ENCODE measurements around the gene AKAP13.
"Not testable (repeated sequence)": the region's sequence is repeated elsewhere in the genome, so short reads cannot be mapped to it uniquely, and the experiment has no call there.

AKAP13 gene

GRCh38 chr15:85351501-85351900 is 28.9 kb upstream of the AKAP13 start:
- DNase-seq: not testable (repeated sequence)

GRCh38 chr15:85351965-85352364 is 28.4 kb upstream of the AKAP13 start:
- no peak for DNase-seq

- no peak for DNase-seq
These were observed 26.9 kb upstream of the AKAP13 start for GRCh38 chr15:85353516-85353915.

DNA sequence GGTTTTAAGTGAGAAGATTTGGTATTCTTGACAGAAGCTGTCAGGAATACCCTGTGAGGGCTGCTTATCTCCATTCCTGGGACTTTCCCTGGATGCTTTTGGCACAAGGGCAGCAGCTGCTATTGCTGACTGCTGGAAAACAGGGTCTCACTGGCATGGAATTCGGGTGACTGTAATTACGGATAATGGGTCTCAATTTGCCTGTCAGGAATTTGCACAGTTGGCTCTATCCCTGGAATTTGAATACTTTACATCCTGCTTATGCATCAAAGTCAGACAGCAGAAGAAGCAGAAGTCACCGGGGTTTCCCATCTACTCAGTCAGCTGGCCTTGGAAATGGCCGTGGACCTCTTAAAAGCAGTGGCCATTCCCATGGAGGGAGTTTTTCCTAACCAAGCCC is 25.9 kb upstream of the AKAP13 start:
- no peak for DNase-seq

- no peak for DNase-seq
These were observed 25.5 kb upstream of the AKAP13 start for GRCh38 chr15:85354948-85355347.

DNA sequence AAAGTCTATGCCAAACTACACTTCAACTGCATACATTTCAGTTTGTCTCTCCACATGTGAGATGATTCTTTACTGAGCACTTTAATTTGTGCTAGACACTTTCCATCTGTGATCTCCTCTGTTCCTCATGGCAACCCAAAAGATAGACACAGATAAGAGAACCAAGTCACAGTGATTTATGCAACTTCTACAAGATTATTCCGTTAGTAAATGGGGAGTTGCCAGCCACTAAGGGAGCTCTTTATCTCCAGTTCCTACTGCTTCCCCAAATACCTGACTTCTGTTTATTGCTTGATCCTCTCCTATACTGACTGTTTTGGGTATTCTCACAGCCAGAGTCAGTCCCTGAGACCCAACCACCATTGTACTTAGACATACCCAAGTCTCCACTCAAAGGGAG is 24.1 kb upstream of the AKAP13 start:
- DNase-seq: no peak

DNA sequence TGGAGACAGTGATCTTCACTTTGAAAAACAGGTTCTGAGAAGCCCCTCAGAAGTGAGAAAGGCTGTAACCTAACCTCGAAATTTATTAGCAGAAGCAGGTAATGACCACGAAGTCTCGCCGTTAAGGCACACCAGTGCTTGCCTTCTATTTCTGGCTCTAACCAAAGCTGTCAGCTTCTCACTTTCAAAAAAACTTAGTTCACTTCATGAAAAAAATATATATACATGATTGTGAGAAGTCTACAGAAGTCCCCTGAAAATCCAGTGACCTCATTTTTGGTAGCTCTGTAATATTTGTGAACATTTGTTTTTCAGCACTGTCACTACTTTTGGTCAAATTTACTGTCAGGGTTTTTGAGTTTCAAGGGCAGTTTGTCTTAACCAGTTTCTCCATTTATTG is 19.1 kb upstream of the AKAP13 start:
- DNase-seq: no peak

DNA sequence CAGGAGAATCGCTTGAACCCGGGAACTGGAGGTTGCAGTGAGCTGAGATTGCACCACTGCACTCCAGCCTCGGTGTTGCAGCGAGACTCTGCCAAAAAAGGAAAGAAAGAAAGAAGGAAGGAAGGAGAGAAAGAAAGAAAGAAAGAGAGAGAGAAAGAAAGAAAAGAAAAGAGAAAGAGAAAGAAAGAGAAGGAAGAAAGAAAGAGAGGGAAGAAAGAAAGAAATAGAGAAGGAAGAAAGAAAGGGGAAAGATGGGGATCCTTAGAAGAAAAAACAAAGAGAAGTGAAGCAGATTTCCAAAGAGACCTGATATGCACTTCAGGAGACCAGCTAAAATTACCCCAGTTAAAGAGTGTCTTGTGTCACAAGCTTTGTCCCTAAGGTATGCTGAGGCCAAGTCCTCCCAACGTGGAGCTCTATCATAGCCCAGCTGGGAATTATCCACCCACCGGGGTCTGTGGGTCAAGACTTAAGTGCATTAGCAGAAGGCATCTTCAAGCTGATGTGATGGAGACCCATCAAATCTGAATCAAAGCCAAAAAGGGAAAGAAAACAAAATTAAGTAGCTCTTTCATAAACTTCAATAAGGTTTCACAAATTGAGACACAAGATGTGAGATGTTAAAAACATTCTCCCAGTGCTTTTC is 17.8 kb upstream of the AKAP13 start:
- DNase-seq: no peak

GRCh38 chr15:85365980-85366379 is 14.4 kb upstream of the AKAP13 start:
- no peak for DNase-seq

- no peak for DNase-seq
These were observed 12.7 kb upstream of the AKAP13 start for GRCh38 chr15:85367741-85368140.

DNA sequence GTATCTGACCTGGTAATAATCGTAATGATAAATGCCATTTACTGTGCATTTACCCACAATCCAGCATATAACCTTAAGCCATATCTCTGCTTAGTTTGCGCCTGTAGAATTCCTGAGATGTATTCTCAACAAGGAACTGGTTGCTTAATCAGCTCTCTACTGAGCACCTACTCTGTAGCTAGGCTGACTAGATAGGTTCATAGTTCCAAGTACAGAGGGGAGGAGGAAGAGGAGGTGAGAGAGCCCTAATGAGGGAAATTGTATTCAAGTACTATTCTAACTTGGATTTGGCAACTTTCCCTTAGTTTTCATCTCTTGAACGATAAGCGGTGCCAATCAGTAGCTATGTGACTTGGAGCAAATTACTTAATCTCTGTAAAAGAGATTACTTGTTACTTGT is 5.6 kb upstream of the AKAP13 start:
- DNase-seq: no peak

DNA sequence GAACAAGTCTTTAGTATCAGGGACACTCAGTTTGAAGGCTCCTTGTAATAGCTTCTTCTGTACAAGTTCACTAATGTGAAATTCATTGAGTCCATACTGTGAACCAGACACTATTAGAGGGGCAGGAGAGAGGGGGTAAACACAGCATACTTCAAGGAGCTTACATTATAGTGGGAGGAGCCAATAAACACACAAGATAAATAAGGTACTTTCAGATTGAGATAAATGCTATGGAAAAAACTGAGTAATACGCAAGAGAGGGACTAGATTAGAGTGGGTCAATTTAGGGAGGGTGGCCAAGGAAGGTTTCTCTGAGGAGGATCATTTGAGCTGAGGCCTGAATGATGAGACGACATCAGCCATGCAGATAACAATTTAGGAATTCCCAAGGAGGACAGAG is 3.1 kb upstream of the AKAP13 start:
- no peak for DNase-seq

- DNase-seq: no peak
These were observed 2.4 kb upstream of the AKAP13 start for GRCh38 chr15:85377986-85378385.

GRCh38 chr15:85379403-85380131 is 836 bp upstream of the AKAP13 start:
- no peak for DNase-seq

- DNase-seq: peak; percentile 29
These were observed 624 bp downstream of the AKAP13 start for GRCh38 chr15:85380812-85381642.

GRCh38 chr15:85381850-85382751 is 1.7 kb downstream of the AKAP13 start:
- DNase-seq: no peak

DNA sequence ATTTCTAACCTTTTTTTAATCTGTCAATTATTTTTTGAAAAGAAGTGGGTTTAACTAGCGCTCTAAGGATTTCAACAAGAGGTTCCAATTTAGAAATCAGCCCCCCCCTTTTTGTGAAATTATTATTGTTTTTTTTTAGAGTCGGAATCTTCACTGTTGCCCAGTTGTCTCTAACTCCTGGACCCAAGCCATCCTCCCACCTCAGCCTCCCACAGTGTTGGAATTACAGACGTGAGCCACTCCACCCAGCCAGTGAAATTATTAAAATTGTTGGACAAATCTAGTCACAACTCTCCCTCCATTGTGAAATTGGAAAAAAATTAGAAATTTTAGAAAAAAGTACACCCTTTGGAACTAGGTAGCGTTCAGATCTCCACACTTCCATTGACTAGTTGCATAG is 2.5 kb downstream of the AKAP13 start:
- no peak for DNase-seq

DNA sequence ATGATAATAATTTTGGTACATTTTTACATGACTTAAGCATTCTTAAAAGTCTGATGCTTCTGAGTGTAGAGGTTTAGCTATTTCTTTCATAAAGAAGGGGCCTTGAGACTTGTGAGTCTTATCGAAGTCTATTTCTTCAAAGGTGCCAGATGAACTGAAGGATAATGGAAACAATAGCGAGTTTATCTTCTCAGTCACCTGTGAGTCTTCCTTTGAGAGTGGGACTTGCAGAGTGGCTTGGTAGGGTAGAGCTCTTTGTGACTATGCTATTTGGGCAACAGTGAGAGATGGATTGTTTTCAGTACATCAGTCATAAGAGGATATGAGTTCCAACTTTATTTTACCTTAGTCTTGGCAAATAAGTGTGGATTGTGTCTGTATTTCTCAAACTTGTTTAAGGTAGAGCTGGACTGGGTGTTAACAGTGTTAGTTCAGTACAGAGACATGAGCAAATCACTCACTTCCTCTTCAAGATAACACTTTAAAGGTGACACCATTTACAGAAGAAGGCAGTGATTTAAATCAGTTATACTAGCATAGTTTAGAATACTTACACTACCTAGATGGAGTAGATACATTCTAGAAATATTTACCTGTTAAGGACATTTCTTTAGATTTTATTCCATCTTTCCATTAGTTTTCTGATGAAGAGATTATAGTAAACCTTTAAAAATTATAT is 3.2 kb downstream of the AKAP13 start:
- no peak for DNase-seq

GRCh38 chr15:85386261-85386660 is 5.9 kb downstream of the AKAP13 start:
- DNase-seq: no peak

- no peak for DNase-seq
These were observed 8.3 kb downstream of the AKAP13 start for GRCh38 chr15:85388566-85389305.

GRCh38 chr15:85389306-85389650 is 8.9 kb downstream of the AKAP13 start:
- no peak for DNase-seq

DNA sequence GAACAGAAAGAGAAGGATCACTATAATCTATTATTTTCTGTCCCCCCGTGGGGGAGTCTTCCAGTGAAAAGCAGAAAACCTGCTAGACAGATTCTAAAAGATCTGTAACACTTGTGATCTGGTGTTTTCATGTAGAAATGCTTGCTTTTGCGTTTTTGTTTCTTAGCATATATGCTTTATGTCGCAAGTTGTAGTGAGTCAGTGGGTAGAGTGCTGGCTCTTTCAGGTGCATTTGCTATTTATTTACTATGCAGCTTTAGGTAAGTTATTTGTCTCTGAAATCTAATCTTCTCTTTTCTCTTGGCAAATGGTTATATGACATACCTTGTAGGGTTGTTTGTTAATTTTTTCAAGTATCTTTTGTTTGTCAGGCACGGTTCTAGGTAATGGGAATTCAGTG is 9.4 kb downstream of the AKAP13 start:
- no peak for DNase-seq
